ENCODE measurements around the gene TAOK3.
"Not testable (repeated sequence)": the region's sequence is repeated elsewhere in the genome, so short reads cannot be mapped to it uniquely, and the experiment has no call there.

TAOK3 gene

GRCh38 chr12:118334939-118335567 lies 37.7 kb downstream of the TAOK3 start:
- no peak for DNase-seq

DNA sequence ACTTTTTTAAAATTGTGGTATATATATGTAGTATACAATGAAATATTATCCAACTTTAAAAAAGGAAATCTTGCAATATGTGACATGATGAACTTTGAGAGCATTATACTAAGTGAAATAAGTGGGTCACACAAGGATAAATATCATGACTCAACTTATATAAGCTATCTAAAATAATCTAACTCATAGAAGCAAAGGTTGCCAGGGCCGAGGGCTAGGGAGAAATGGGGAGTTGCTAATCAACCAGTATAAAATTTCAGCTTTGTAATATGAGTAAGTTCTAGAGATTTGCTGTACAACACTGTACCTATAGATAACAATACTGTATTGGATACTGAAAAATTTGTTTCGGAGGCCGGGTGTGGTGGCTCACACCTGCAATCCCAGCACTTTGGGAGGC lies 38.5 kb downstream of the TAOK3 start:
- DNase-seq: no peak

GRCh38 chr12:118332511-118332910 lies 40.2 kb downstream of the TAOK3 start:
- DNase-seq: no peak

GRCh38 chr12:118330421-118331018 lies 42.2 kb downstream of the TAOK3 start:
- DNase-seq: no peak

DNA sequence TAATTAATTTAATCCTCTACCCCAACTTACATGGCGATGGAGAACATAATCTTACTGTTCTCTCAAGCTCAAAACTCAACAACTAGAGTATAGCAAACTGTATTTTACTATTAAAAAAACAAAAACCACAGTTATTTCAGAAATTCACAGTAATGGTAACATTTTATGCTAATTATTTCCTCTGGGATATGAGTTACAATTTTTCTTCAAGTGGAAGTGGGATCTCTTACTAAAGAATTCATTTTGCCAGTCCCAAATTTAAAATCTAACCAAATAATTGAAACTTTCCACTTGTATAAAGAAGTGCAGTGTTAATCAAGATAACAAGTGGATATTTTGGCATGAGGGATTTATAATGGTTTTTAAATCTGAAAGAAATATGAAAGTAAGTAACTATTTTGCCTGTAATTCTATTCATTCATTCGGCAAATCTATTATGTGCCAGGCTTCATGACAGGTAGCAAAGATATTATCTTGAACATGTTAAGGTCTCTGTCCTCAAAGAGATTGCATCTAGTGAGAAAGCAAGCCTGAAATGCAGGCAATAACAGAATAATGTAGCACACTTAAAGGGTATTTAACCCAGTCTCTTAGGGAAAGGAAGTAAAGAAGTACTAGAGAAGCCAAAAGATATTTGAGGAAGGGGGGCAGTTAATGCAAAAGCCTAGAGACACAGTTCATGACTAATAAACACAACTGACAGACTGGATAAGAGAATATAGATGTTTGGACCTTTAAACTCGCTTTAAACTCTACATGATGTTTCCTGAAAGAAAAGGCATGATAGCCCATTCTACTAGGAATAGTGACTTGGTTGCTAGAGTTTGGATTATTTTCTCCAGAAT lies 44.0 kb downstream of the TAOK3 start:
- DNase-seq: no peak

GRCh38 chr12:118327391-118327790 lies 45.3 kb downstream of the TAOK3 start:
- no peak for DNase-seq

GRCh38 chr12:118326991-118327390 lies 45.7 kb downstream of the TAOK3 start:
- DNase-seq: no peak

GRCh38 chr12:118325081-118325480 lies 47.6 kb downstream of the TAOK3 start:
- no peak for DNase-seq

GRCh38 chr12:118319627-118320026 lies 53.1 kb downstream of the TAOK3 start:
- no peak for DNase-seq

- no peak for DNase-seq
Observed at GRCh38 chr12:118318744-118319143, 54.0 kb downstream of the TAOK3 start.

DNA sequence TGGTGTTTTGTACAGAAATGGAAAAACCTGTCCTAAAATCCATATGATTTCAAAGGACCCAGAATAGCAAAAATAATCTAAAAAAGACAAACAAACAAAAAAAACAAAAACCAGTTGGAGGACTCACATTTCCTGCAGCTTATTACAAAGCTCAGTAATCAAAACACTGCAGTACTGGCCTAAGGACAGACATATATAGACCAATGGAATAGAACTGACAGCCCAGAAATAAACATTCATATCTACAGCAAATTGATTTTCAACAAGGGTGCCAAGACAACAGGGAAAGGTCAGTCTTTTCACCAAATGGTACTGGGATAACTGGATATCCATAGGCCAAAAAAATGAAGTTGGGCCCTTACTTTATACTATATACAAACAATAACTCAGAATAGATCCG lies 55.0 kb downstream of the TAOK3 start:
- DNase-seq: no peak

- no peak for DNase-seq
Observed at GRCh38 chr12:118315821-118316220, 56.9 kb downstream of the TAOK3 start.

DNA sequence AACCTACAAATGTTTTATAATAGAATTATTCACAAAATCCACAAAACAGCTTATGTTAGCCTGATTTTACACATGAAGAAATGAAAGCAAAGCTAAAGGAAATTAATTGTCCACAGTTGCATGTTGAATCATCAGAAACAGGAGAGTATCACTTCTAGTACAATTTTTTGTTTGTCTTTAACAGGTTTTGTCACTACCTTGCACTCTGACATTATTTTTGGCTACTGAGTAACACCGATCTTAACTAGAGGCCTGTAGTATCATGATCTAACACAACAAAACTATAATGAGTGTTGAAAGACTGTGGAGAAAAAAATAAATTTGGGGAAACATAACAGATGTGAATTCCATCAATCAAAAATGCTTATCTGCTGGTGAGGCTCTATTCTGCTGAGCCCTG lies 60.1 kb downstream of the TAOK3 start:
- no peak for DNase-seq

GRCh38 chr12:118311666-118312065 lies 61.0 kb downstream of the TAOK3 start:
- no peak for DNase-seq

DNA sequence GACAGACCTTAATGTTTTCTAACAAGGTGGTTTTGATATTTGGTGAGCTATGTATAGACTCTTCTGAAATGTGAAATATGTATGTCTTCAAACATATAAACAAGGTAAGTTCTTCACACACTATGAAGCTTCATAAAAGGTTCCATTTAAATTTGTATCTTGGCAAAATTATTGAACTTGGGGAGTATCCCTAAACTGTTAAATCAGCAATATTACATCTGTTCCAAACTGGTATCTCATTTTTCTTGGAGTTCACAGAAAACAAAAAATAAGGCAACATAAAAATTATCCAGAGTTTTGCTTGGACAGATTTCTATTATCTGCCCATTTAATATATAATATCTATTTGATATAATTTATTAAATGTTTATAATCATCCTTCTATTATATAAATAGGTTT lies 62.4 kb downstream of the TAOK3 start:
- DNase-seq: no peak

GRCh38 chr12:118308006-118308405 lies 64.7 kb downstream of the TAOK3 start:
- DNase-seq: not testable (repeated sequence)

- no peak for DNase-seq
Observed at GRCh38 chr12:118307069-118307954, 65.4 kb downstream of the TAOK3 start.

DNA sequence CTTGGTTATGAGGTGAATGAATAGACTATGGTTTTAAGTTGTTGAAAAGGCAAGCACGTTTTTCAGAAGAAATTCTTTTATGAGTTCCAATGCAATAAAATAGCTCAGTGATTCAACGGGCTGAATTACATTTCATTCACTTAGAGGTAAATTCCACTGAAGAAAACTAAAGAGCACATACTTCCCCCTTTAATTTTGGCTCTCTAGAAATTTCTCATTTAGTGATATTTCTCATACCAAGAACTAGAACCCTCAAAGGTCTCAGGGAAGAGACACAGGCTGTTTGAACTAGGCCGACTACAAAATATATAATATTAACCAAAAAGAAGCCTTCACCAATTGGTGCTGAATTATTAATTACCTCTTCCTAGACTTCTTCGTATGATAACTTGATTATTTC lies 68.6 kb downstream of the TAOK3 start:
- DNase-seq: no peak

GRCh38 chr12:118302053-118302452 lies 70.7 kb downstream of the TAOK3 start:
- no peak for DNase-seq

- DNase-seq: no peak
Observed at GRCh38 chr12:118299791-118300460, 72.8 kb downstream of the TAOK3 start.

DNA sequence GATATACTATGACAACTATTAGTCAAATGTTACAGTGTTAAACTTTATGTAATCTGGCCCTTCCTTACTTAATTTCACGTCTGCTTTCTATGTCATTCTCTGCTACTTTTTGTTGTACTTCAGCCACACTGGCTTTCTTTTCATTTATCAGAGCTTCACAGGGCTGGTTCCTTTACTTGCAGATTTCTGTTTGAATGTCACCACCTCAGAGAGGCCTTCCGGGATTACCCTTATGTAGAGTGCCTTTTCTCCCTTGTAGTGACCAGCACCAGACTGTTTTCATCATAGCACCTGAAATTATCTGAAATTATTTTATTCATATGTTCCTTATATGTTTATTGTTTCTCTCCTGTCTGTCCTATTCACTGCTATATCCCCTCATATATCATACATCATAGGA lies 75.4 kb downstream of the TAOK3 start:
- no peak for DNase-seq

- no peak for DNase-seq
Observed at GRCh38 chr12:118292836-118293235, 79.9 kb downstream of the TAOK3 start.

GRCh38 chr12:118290130-118290529 lies 82.6 kb downstream of the TAOK3 start:
- DNase-seq: no peak
